ENCODE results near the gene HIVEP1.

DNA sequence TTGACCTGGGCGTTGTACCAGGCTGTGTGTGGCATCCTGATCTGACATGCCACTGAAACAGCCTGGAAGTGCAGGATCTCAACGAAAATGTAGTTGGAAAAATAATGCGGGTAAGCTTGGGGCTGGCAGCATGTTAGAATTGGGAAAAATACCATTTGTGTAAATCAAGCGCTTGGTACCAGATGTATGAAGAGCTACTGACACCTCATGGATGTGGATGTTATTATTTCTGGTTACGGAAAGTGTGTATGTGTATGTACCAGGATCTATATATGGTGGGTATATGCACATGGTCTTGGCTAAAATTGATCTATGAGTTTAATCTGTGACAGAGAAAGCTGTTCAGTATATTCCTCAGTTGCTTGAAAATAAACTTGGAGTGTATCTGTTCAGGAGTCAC, 22.7 kb downstream of the HIVEP1 start:
- TF ChIP-seq ZNF543 (CRISPR knock-in tag; IDR thresholded peaks at IDR 0.05): no peak
- TF ChIP-seq TFE3 (CRISPR knock-in tag; IDR thresholded peaks at IDR 0.05): no peak
- TF ChIP-seq NFKB2 (CRISPR knock-in tag; IDR thresholded peaks at IDR 0.05; ENCODE audit: borderline replicate concordance): no peak
- TF ChIP-seq, protein P1, sequence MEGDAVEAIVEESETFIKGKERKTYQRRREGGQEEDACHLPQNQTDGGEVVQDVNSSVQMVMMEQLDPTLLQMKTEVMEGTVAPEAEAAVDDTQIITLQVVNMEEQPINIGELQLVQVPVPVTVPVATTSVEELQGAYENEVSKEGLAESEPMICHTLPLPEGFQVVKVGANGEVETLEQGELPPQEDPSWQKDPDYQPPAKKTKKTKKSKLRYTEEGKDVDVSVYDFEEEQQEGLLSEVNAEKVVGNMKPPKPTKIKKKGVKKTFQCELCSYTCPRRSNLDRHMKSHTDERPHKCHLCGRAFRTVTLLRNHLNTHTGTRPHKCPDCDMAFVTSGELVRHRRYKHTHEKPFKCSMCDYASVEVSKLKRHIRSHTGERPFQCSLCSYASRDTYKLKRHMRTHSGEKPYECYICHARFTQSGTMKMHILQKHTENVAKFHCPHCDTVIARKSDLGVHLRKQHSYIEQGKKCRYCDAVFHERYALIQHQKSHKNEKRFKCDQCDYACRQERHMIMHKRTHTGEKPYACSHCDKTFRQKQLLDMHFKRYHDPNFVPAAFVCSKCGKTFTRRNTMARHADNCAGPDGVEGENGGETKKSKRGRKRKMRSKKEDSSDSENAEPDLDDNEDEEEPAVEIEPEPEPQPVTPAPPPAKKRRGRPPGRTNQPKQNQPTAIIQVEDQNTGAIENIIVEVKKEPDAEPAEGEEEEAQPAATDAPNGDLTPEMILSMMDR (CRISPR knock-in tag; IDR thresholded peaks at IDR 0.05): peak; percentile 38
- TF ChIP-seq DNMT1 (CRISPR knock-in tag; IDR thresholded peaks at IDR 0.05): no peak
- TF ChIP-seq ZNF510 (CRISPR knock-in tag; IDR thresholded peaks at IDR 0.05; ENCODE audit: low read depth): no peak
- TF ChIP-seq PHB2 (IDR thresholded peaks at IDR 0.05; ENCODE audit: partially characterized antibody): no peak
- no peak for TF ChIP-seq ZBTB2 (CRISPR knock-in tag; IDR thresholded peaks at IDR 0.05; ENCODE audit: low read depth)
- no peak for TF ChIP-seq MYNN (CRISPR knock-in tag; IDR thresholded peaks at IDR 0.05; ENCODE audit: low read depth)

Data from HepG2 (cell line).